GM18498 (cell line): ENCODE measurements around the gene SPDYE3.
"Not testable (repeated sequence)": the region's sequence is repeated elsewhere in the genome, so short reads cannot be mapped to it uniquely, and the experiment has no call there.

Source experiments
- ATAC-seq: cut with Tn5 transposase; IDR thresholded peaks from one replicate; pipeline ENCODE4 v1.9.1; 2021; ENCODE audit warnings: mild to moderate bottlenecking, moderate library complexity; ENCODE audit not compliant: unreplicated experiment

The SPDYE3 gene

GRCh38 chr7:100307402-100307801 lies at the start of gene SPDYE3:
Gene SPDYE3 (plus strand): TSS chr7:100307702. CDS start chr7:100307886, 184 bp downstream.
- not testable (repeated sequence) for ATAC-seq

GRCh38 chr7:100259984-100260383 lies 47.5 kb upstream of the SPDYE3 start:
- not testable (repeated sequence) for ATAC-seq

GRCh38 chr7:100262896-100263295 lies 44.6 kb upstream of the SPDYE3 start:
- not testable (repeated sequence) for ATAC-seq

- ATAC-seq, result not testable (repeated sequence)
Observed at GRCh38 chr7:100264223-100264622, 43.3 kb upstream of the SPDYE3 start.

GRCh38 chr7:100264669-100265165 lies 42.8 kb upstream of the SPDYE3 start:
- ATAC-seq, result not testable (repeated sequence)

- ATAC-seq, result not testable (repeated sequence)
Observed at GRCh38 chr7:100265851-100266250, 41.7 kb upstream of the SPDYE3 start.

GRCh38 chr7:100266576-100267354 lies 40.7 kb upstream of the SPDYE3 start:
- no peak for ATAC-seq

GRCh38 chr7:100267648-100268047 lies 39.9 kb upstream of the SPDYE3 start:
- ATAC-seq, result no peak

- not testable (repeated sequence) for ATAC-seq
Observed at GRCh38 chr7:100268882-100269281, 38.6 kb upstream of the SPDYE3 start.

- ATAC-seq, result not testable (repeated sequence)
Observed at GRCh38 chr7:100269306-100270045, 38.0 kb upstream of the SPDYE3 start.

GRCh38 chr7:100270046-100270918 lies 37.2 kb upstream of the SPDYE3 start:
- ATAC-seq, result not testable (repeated sequence)

GRCh38 chr7:100270941-100271593 lies 36.4 kb upstream of the SPDYE3 start:
- not testable (repeated sequence) for ATAC-seq

GRCh38 chr7:100271716-100272537 lies 35.6 kb upstream of the SPDYE3 start:
- peak; percentile 89 for ATAC-seq

- not testable (repeated sequence) for ATAC-seq
Observed at GRCh38 chr7:100272538-100272902, 35.0 kb upstream of the SPDYE3 start.

GRCh38 chr7:100275120-100275519 lies 32.4 kb upstream of the SPDYE3 start:
- no peak for ATAC-seq

- not testable (repeated sequence) for ATAC-seq
Observed at GRCh38 chr7:100276126-100276525, 31.4 kb upstream of the SPDYE3 start.

GRCh38 chr7:100282069-100282608 lies 25.4 kb upstream of the SPDYE3 start:
- ATAC-seq, result not testable (repeated sequence)

GRCh38 chr7:100283147-100283546 lies 24.4 kb upstream of the SPDYE3 start:
- ATAC-seq, result not testable (repeated sequence)
